SJCRH30 (cell line): Measurements from ENCODE around the gene SPDYA. TPM values are rescaled to one million over a fixed set of nuclear protein-coding genes. Genes with fewer than 3 reads are reported as not detected.

ENCODE experiments used
- DNase-seq, 2 experiments: peaks; one replicate each; pipeline ENCODE4 v3.0.0-alpha.2; 2015 to 2020
- H3K27ac ChIP-seq: fragments of 250-450 bp; sonication (Bioruptor Pico); 2 replicates; pipeline ENCODE4 v1.5.1; 2020; ENCODE audit warnings: mild to moderate bottlenecking, moderate library complexity
- H3K27me3 ChIP-seq: fragments of 250-450 bp; sonication (Bioruptor Pico); 2 replicates; pipeline ENCODE4 v1.5.1; 2020; ENCODE audit warnings: mild to moderate bottlenecking, moderate library complexity
- H3K36me3 ChIP-seq: fragments of 250-450 bp; sonication (Bioruptor Pico); 2 replicates; pipeline ENCODE4 v1.5.1; 2020; ENCODE audit warnings: mild to moderate bottlenecking, moderate library complexity
- H3K4me1 ChIP-seq: fragments of 250-450 bp; sonication (Bioruptor Pico); 2 replicates; pipeline ENCODE4 v1.5.1; 2020; ENCODE audit warnings: mild to moderate bottlenecking, moderate library complexity
- H3K4me3 ChIP-seq: fragments of 250-450 bp; sonication (Bioruptor Pico); 2 replicates; pipeline ENCODE4 v1.5.1; 2020; ENCODE audit warnings: mild to moderate bottlenecking, moderate library complexity
- H3K9me3 ChIP-seq: fragments of 250-450 bp; sonication (Bioruptor Pico); replicated peaks from 2 replicates; pipeline ENCODE4 v1.5.1; 2020; ENCODE audit warnings: mild to moderate bottlenecking, moderate library complexity
- total RNA-seq: library from RNA; depleted of rRNA; stranded (reverse); fragments of >200 nt; shearing (Covaris generic); gene quantifications from 2 replicates; pipeline ENCODE4 v1.2.3, GENCODE V29; 2014

SPDYA gene
- total RNA-seq, 1 experiment from 2014 or later = 0.83 TPM

- Histone ChIP-seq H3K27me3 (no peaks in the 10 kb centered on the region), H3K27ac (no peak overlapping the region), H3K4me1 (no peaks in the 10 kb centered on the region), H3K9me3 (no peaks in the 10 kb centered on the region), H3K36me3 (peaks cover 81% of the 10 kb centered on the region), H3K4me3 (no peak overlapping the region)
- DNase-seq = no peak
These were observed 8.9 kb upstream of the SPDYA start for GRCh38 chr2:28801726-28802125.

DNA sequence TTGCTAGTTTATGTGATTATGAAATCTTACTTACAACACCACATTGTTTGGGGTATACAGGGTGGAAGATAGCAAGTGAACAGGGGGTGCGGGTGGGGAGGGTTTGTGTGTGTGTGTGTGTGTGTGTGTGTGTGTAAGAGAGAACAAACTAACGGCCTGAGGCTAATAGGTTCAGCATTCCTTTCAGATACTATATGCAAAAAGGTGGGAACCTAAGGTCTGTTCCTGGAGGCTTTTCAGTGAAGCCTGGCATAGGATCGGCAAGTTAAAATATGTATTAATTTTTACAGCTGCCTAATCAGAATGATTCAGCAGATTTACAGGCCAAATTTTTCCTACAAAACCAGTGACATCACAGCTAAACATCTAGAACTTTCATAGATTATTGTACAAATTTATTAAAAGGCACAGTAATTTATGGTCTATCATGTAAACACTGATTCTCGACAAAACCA lies 7.6 kb upstream of the SPDYA start:
- no peak for DNase-seq
- Histone ChIP-seq H3K36me3 (peaks cover 71% of the 10 kb centered on the region), H3K27me3 (no peaks in the 10 kb centered on the region), H3K4me3 (no peak overlapping the region), H3K4me1 (no peaks in the 10 kb centered on the region), H3K27ac (no peak overlapping the region), H3K9me3 (no peaks in the 10 kb centered on the region)

GRCh38 chr2:28809927-28810326 lies 707 bp upstream of the SPDYA start:
- H3K36me3 ChIP-seq = peaks cover 20% of the 10 kb centered on the region
- H3K4me1 ChIP-seq = no peaks in the 10 kb centered on the region
- H3K4me3 ChIP-seq = no peak overlapping the region
- H3K27ac ChIP-seq = no peak overlapping the region
- no peaks in the 10 kb centered on the region for H3K27me3 ChIP-seq
- no peak for DNase-seq
- no peaks in the 10 kb centered on the region for H3K9me3 ChIP-seq

- Histone ChIP-seq H3K4me3 (no peak overlapping the region), H3K4me1 (no peaks in the 10 kb centered on the region), H3K27me3 (no peaks in the 10 kb centered on the region), H3K9me3 (no peaks in the 10 kb centered on the region), H3K36me3 (no peaks in the 10 kb centered on the region), H3K27ac (no peak overlapping the region)
- DNase-seq = no peak
These were observed 7.4 kb downstream of the SPDYA start for GRCh38 chr2:28818053-28818452.

GRCh38 chr2:28821295-28821958 lies 10.8 kb downstream of the SPDYA start:
- H3K9me3 ChIP-seq = no peaks in the 10 kb centered on the region
- H3K27ac ChIP-seq = no peak overlapping the region
- no peaks in the 10 kb centered on the region for H3K36me3 ChIP-seq
- H3K4me1 ChIP-seq = no peaks in the 10 kb centered on the region
- no peak overlapping the region for H3K4me3 ChIP-seq
- H3K27me3 ChIP-seq = no peaks in the 10 kb centered on the region
- peak; percentile 64 to 85 for DNase-seq

GRCh38 chr2:28822036-28822435 lies 11.4 kb downstream of the SPDYA start:
- Histone ChIP-seq H3K4me1 (no peaks in the 10 kb centered on the region), H3K27ac (no peak overlapping the region)
- no peak for DNase-seq

DNA sequence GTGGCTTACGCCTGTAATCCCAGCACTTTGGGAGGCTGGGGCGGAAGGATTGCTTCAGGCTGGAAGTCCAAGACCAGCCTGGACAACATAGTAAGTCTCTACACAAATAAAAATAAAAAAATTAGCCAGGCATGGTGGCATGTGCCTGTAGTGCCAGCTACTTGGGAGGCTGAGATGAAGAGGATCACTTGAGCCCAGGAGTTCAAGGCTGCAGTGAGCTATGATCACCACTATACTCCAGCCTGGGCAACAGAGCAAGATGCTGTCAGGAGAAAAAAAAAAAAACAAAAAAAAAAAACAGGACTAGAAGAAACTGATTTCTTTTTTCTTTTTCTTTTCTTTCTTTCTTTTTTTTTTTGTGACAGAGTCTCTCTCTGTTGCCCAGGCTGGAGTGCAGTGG lies 13.6 kb downstream of the SPDYA start:
- Histone ChIP-seq H3K4me3 (no peak overlapping the region), H3K27ac (no peak overlapping the region), H3K36me3 (no peaks in the 10 kb centered on the region), H3K4me1 (no peaks in the 10 kb centered on the region), H3K9me3 (no peaks in the 10 kb centered on the region; the same call in 1 of the 2 replicates), H3K27me3 (peaks cover 4% of the 10 kb centered on the region; the same call in 1 of the 2 replicates)
- no peak for DNase-seq

More at GRCh38 chr2:28822036-28822435, 11.4 kb downstream of the SPDYA start:
- Histone ChIP-seq H3K36me3 (no peaks in the 10 kb centered on the region), H3K4me3 (no peak overlapping the region), H3K9me3 (no peaks in the 10 kb centered on the region), H3K27me3 (no peaks in the 10 kb centered on the region)

GRCh38 chr2:28824870-28825269 lies 14.2 kb downstream of the SPDYA start:
- H3K27ac ChIP-seq = no peak overlapping the region
- DNase-seq = no peak
- H3K9me3 ChIP-seq = no peaks in the 10 kb centered on the region; the same call in 1 of the 2 replicates
- H3K27me3 ChIP-seq = peaks cover 4% of the 10 kb centered on the region; the same call in 1 of the 2 replicates
- H3K4me1 ChIP-seq = no peaks in the 10 kb centered on the region
- H3K4me3 ChIP-seq = no peak overlapping the region
- H3K36me3 ChIP-seq = no peaks in the 10 kb centered on the region

DNA sequence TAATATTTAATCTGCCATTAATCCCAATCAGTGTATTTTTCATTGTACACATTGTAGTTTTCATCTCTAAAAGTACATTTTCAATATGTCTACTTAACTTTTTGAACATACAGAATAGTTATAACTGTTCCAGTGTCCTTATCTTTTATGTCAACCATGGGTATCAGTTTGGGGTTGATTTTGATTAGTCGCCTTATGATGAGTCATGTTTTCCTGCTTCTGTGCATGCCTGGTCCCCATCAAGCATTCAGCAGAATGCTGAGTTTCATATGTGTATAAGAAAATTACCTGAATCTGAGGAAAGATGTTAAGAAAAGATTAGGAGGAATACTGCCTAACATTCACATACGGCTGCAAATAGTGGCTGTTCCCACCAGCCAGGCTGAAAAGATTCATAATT lies 17.7 kb downstream of the SPDYA start:
- H3K9me3 ChIP-seq = no peaks in the 10 kb centered on the region; the same call in 1 of the 2 replicates
- DNase-seq = no peak

DNA sequence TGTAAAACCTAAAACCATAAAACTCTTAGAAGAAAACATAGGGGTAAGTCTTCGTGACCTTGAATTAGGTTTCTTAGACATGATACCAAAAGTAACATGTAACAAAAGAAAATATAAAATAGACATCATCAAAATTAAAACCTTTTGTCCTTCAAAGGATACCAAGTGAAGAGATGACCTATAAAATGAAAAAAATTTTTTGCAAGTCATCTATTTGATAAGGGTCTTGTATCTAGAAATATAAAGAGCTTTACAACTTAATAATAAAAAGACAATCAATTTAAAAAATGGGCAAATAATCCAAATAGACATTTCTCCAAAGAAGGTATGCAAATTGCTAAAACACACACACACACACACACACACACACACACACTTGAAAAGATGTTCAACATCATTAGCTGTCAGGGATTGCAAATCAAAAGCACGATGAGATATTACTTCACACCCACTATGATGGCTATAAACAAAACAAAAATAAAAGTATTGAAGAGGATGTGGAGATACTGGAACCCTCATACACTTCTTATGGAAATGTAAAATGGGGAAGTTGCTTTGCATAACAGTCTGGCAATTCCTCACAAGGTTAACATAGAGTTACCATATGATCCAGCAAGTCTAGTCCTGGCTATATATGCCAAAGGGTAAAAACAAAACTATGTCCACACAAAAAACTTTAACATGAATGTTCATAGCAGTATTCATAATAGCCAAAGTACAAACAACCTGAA lies 23.3 kb downstream of the SPDYA start:
- Histone ChIP-seq H3K27ac (no peak overlapping the region), H3K9me3 (no peaks in the 10 kb centered on the region), H3K36me3 (no peaks in the 10 kb centered on the region), H3K4me1 (peaks cover 3% of the 10 kb centered on the region; the same call in 1 of the 2 replicates), H3K4me3 (no peak overlapping the region), H3K27me3 (no peaks in the 10 kb centered on the region)
- no peak for DNase-seq

More for the DNA sequence above, 17.7 kb downstream of the SPDYA start:
- no peak overlapping the region for H3K4me3 ChIP-seq
- H3K27me3 ChIP-seq = peaks cover 4% of the 10 kb centered on the region; the same call in 1 of the 2 replicates
- H3K27ac ChIP-seq = no peak overlapping the region
- no peaks in the 10 kb centered on the region for H3K36me3 ChIP-seq
- no peaks in the 10 kb centered on the region for H3K4me1 ChIP-seq

- peaks cover 3% of the 10 kb centered on the region; the same call in 1 of the 2 replicates for H3K4me1 ChIP-seq
- H3K4me3 ChIP-seq = no peak overlapping the region
- H3K36me3 ChIP-seq = no peaks in the 10 kb centered on the region
- H3K27ac ChIP-seq = no peak overlapping the region
- no peaks in the 10 kb centered on the region for H3K27me3 ChIP-seq
- DNase-seq = peak in 1 of 2 experiments; percentile 47
- no peaks in the 10 kb centered on the region for H3K9me3 ChIP-seq
These were observed 25.1 kb downstream of the SPDYA start for GRCh38 chr2:28835781-28836180.

- Histone ChIP-seq H3K9me3 (no peaks in the 10 kb centered on the region), H3K27me3 (no peaks in the 10 kb centered on the region), H3K36me3 (no peaks in the 10 kb centered on the region), H3K4me3 (no peak overlapping the region), H3K27ac (no peak overlapping the region), H3K4me1 (peaks cover 3% of the 10 kb centered on the region; the same call in 1 of the 2 replicates)
- DNase-seq = no peak
These were observed 28.3 kb downstream of the SPDYA start for GRCh38 chr2:28838971-28839370.

DNA sequence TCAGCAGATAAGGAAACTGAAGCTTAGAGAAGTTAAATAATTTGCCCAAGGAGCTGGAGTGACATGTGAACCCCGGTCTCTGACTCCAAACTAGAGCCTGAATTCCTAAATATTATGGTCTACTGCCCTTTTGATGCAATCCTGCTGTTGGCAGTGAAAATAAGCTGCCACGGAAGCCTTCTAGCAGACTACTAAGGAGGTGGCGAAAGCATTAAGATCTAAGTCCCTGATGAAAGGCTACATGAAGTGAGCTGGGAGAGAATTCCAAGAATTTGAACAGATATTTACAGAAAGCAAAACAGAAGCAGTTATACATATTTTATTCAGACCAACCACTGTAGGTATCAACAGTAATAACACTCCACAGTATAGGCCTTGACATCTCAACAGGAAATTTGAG lies 31.4 kb downstream of the SPDYA start:
- H3K27ac ChIP-seq = no peak overlapping the region
- no peak overlapping the region for H3K4me3 ChIP-seq
- DNase-seq = no peak
- no peaks in the 10 kb centered on the region for H3K9me3 ChIP-seq
- no peaks in the 10 kb centered on the region for H3K27me3 ChIP-seq
- H3K36me3 ChIP-seq = 0 out of 2 replicates have a peak, but pooled peaks cover 5% of the 10 kb centered on the region
- no peaks in the 10 kb centered on the region for H3K4me1 ChIP-seq

GRCh38 chr2:28855193-28855592 lies 44.6 kb downstream of the SPDYA start:
- no peak for DNase-seq
- no peaks in the 10 kb centered on the region for H3K9me3 ChIP-seq
- H3K27ac ChIP-seq = no peak overlapping the region
- no peaks in the 10 kb centered on the region for H3K4me1 ChIP-seq
- H3K4me3 ChIP-seq = no peak overlapping the region
- peaks cover 20% of the 10 kb centered on the region for H3K36me3 ChIP-seq
- H3K27me3 ChIP-seq = no peaks in the 10 kb centered on the region

DNA sequence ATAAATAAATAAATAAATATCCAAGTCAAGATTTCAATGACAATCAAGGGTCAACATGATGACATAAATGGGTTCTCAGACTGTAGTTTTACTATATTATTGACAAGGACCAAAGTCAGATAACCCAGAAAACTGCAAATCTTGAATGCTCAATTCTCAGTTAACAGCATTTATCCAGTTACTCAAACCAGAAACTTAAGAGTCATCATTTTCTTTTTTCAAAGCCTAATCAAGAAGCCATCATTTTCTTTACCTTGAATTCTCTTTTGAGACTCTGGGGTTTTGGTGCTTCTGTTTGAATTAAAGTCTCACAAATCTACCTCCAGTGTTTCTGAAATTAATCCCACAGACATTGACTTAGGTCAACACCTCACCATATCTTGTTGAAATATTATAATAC lies 45.3 kb downstream of the SPDYA start:
- Histone ChIP-seq H3K36me3 (peaks cover 23% of the 10 kb centered on the region), H3K27me3 (no peaks in the 10 kb centered on the region), H3K4me1 (no peaks in the 10 kb centered on the region), H3K27ac (no peak overlapping the region), H3K4me3 (no peak overlapping the region), H3K9me3 (no peaks in the 10 kb centered on the region)
- DNase-seq = no peak
